ENCODE results near the gene C1orf226.

DNA sequence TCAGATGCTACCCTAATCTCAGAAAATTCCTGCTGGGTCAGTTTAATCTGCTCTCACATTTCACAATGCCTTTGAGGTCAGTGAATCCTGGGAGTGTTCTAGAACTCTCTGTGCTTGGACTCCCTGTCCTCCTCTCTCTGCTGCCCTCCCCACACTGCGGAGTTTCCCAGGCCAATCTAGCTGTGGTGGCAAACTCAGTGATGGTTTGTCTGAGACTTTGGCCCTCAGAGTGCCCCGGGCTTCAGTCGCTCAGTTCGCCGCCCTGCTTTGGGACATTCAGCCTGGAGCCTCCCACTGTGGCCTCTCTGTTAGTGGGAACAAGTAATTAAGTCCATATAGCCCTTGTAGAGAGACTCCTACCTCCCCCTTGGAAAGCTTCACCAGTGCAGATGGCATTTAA is 7.1 kb downstream of the C1orf226 start:
- TF ChIP-seq, protein P1, sequence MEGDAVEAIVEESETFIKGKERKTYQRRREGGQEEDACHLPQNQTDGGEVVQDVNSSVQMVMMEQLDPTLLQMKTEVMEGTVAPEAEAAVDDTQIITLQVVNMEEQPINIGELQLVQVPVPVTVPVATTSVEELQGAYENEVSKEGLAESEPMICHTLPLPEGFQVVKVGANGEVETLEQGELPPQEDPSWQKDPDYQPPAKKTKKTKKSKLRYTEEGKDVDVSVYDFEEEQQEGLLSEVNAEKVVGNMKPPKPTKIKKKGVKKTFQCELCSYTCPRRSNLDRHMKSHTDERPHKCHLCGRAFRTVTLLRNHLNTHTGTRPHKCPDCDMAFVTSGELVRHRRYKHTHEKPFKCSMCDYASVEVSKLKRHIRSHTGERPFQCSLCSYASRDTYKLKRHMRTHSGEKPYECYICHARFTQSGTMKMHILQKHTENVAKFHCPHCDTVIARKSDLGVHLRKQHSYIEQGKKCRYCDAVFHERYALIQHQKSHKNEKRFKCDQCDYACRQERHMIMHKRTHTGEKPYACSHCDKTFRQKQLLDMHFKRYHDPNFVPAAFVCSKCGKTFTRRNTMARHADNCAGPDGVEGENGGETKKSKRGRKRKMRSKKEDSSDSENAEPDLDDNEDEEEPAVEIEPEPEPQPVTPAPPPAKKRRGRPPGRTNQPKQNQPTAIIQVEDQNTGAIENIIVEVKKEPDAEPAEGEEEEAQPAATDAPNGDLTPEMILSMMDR (IDR thresholded peaks at IDR 0.05; ENCODE audit: insufficient read depth, low read length, poor library complexity, severe bottlenecking) = no peak
- TF ChIP-seq EZH2phosphoT487 (conservative IDR thresholded peaks at IDR 0.05; ENCODE audit: low read length) = no peak

Data from SU-DHL-6 (cell line).